Measurements from ENCODE around the gene TBC1D17.

TBC1D17 gene
- total RNA-seq = 60.8 reads per million, percentile 72 among the genes with 10 or more reads in this experiment

DNA sequence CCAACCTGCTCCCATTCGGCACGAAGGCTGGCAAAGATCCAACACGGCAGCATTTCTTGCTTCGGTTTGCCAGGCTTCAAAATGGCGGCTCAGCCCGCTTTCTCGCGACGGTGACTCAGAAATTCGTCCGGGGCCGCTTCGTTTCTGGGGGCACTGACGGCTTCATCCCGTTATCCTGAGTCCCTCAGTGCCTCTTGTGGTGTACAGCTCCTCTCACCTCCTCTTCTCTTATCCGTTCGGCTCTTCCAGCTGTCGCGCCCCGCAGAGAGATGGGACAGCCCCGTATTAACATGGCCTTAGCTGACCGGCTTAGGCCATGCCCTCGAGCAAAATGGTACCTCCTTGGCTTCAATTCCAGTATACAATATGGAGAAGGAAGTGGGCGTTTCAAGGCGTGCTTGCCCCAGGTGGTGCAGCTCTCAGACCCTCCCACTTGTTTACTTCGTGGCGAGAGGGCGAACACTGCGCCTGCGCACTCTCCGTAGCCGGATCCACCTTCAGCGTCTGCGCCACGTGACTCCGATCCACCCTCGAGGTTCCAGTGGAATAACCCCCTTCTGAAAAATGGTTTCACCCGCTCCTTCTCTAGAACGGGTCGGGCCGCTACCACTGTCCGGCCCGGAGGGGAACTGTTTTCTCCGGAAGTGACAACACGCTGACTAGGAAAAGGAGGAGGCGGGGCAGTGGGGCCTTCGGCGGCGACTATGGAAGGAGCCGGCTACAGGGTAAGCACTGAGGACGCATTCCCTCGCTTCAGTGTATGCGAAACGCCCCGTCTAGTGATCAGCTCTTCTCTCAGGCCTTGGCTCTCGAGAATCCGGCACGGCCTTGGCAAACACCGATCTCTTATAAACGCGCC, at the start of gene TBC1D17, which contains the start of gene AKT1S1:
Gene TBC1D17, plus strand, starts transcription at position 683 of the 859 bp plus-strand sequence. Its CDS starts 22 bp downstream, at position 705.
Gene AKT1S1, minus strand, starts transcription at position 336 of the 859 bp plus-strand sequence. CDS start 4,060 bp downstream, outside the sequence.
- peak; percentile 98 for DNase-seq

DNA sequence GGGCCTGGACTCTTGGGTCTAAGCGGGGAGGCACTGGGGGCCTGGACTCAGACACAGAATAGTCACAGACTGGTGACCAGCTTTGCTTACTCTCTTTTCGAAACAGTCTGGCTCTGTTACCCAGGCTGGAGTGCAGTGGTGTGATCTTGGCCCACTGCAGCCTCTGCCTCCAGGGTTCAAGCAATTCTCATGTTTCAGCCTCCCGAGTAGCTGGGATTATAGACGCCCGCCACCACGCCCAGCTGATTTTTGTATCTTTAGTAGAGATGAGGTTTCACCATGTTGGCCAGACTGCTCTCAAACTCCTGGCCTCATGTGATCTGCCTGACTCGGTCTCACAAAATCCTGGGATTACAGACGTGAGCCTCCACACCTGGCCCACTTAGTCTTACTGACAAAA, 48.3 kb upstream of the TBC1D17 start:
- no peak for DNase-seq

DNA sequence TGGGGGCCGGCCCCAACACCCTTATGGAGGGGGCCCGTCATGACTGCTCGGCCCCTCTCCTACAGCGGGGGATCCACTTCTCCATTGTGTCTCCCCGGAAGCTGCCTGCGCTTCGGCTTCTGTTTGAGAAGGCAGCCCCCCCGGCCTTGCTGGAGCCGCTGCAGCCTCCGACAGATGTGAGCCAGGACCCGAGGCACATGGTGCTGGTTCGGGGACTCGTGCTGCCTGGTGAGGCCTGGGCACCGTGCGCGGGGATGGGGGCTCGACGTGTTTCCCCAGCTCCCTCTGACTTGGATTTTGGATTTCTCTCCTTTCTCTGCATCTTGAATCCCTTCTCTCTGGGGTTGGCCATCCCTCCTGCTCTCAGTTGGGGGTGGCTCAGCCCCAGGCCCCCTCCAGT, 47.8 kb upstream of the TBC1D17 start:
- DNase-seq = no peak

DNA sequence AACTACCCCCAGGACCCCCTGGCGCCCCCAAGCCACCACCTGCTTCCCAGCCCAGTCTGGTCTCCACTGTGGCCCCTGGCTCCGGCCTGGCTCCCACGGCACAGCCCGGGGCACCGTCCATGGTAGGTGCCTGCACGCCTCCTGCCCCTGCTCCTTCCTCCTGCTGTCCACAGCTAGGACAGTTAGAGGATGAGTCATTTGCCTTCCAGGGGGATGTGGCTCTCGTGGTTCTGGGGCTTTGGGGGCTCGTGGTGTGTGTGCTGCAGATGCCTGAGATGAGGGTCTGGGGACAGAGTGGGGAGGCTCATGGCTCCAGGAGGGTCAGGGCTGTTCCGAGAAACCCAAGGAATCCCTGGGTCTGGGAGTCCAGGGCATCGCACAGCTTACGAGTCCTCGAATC, 46.7 kb upstream of the TBC1D17 start:
- DNase-seq = no peak

DNA sequence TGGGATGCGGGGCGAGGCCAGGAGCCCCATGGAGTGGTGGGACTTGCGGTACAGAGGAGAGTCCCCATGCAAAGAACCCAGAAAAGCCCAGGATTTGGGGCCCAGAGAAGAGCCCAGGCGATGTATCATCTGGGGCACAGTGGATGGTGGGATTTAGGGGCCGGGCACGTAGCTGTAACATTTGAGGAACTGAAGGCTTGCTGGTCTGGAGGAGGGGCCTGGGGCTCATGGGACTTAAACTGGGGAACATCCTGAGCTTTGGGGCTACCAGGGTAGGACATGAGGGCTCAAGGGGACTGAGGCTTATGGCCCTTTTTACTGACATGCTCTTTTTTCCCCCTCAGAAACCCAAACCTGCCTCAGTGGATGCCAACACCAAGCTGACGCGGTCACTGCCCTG, 45.9 kb upstream of the TBC1D17 start:
- DNase-seq = no peak

DNA sequence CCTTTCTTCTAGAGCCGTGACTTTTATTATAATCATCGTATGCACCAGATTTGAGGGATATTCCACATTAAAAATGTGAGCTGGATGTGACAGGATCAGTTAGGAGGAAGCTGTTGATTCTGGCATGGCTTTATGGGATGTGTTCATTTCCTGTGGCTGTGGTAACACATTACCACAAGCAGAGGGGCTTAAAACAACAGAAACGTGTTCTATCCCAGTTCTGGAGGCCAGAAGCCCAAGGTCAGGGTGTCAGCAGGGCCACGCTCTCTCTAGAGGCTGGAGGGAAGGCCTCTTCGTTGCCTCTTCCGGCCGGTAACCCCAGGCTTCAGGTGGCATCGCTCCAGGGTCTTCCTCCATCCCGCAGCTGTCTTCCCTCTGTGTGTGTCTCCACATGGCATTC, 44.9 kb upstream of the TBC1D17 start:
- DNase-seq = no peak

DNA sequence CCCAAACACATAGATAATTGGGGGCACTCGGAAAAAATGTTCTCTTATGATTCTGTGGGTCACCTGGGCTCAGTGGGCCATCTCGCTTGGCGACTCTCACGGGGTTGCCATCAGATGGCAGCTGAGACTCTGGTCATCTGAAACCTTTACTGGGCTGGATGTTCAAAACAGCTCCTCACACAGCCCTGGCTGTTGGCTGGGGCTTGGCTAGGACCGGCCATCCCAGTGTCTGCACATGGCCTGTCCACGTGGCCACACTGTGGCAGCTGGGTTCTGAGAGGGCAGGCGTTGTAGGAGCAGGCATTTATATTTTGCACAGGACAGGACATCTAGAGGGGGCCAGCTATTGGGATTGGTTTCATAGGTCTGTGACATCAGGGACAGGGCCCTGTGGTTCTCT, 43.9 kb upstream of the TBC1D17 start:
- DNase-seq = no peak

DNA sequence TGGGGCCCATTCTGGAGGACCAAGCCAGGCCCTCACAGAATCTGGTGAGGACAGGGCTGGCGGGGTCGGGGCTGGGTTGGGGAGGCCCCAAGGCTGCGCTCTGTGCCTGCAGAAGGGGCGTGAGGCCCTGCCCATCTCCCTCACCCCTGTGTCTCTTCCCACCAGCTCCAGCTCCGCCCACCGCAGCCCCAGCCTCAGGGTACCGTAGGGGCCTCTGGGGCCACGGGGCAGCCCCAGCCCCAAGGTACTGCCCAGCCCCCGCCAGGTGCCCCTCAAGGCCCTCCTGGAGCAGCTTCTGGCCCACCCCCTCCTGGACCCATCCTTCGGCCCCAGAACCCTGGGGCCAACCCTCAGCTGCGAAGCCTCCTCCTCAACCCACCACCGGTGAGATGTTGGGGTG, 41.9 kb upstream of the TBC1D17 start:
- no peak for DNase-seq

DNA sequence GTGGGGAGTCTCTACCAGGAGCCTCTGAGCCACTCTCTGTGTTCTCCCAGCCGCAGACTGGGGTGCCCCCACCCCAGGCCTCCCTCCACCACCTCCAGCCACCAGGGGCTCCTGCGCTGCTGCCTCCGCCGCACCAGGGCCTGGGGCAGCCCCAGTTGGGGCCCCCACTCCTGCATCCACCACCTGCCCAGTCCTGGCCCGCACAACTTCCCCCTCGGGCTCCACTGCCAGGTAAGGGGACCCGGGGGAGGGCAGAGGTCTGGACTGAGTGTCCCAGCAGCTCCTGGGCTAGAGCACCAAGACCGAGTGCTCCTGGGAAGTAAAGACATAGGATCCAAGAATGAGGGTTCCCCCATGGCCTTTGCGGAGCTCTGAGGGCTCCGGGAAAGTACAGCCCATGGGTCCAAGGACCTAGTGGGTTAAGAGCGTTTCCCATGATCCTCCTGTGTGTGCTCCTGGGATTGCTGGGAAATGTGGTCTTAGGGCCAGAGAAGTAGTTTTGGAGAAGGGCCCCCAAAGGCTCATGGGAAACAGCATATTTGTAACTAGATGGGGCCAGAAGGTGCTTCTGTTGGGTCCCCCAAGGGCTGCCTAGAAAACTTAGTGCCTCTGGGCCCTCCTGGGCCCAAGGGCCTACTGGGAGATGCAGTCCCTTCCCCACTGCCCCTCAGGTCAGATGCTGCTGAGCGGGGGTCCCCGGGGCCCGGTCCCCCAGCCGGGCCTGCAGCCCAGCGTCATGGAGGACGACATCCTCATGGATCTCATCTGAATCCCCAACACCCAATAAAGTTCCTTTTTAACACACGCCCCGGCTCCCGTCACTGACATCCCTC, 41.1 kb upstream of the TBC1D17 start:
- no peak for DNase-seq

DNA sequence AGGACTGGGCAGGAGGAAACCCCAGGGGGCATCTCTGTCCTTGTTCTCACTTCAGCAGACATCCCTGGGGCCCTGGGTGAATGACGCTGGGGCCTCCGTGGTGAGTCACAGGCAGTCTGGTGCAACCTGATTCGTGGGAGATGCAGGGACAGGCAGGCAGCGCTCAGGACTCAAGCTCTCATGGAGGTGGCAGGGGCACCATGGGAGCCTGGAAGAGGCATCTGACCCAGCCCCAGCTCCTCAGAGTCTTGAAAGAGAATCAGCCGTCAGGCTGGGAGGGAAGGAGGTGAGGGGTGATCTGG, 40.5 kb upstream of the TBC1D17 start:
- DNase-seq = no peak

DNA sequence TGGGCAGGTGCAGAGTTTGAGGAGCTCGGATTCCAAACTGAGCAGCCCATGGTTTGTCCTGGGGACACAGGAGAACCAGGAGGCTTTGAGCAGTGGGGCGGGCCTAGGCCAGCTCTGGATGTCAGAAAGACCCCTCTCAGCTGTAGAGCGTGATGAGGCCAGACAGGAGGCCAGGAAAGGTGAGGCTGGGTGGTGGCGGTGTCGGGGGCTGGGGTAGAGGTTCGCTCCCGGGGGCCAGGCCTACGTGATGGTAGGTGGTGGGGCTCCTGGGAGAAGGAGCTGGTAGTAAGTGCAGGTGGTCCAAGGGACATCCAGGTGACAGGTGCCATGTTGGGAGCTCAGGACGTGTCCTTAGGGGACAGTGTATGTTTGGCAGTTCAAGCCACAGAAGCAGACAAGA, 40.1 kb upstream of the TBC1D17 start:
- DNase-seq = no peak

DNA sequence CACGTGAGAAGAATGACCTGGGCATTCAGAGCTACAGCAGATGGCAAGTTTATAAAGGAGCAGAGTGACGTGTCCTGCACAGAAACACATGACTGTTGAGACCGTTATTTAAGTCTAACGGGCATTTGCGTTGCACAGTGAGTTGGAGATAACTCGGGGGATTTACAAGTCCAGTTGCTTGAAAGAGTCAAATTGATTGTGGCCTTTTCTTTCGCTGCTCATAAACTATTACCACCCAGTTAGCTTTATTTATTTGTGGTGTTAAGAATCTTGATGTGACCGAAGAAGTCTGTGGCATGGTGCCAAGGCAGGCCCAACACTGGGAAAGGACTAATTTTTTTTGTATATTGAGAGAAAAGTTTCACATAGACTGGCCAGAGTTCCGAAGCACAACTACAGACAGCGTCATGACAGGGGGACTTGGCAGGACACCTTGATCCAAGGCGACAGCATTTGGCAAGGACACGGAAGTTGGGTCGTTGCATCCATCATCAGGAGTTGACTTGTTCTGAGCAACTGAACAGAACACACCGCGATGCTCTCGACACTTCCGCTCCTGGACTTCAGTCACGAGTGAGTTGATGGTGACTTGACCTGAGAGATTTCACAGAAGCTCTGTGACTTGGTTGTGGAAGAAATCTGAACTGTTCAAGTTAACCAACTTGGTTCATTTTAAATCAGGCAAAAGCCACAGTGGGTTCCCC, 38.5 kb upstream of the TBC1D17 start:
- no peak for DNase-seq

DNA sequence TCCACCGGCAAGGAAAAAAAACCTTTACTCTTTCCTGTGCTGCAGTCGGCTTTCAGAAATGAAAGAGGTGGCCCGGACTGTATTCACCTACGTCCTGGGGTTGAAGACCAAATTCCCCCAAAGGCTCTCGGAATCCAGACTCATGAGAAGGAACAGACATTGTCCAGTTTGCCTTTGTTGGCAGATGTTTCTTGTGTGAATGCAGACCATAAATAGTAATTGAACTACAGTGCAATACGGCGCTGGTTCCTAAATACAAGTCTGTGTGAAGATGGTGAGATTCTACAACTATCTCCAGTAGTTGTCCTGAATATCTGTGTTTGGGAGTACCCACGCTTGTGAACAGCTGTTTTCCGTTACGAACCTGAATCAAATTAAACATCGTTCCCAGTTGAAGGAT, 37.8 kb upstream of the TBC1D17 start:
- no peak for DNase-seq

DNA sequence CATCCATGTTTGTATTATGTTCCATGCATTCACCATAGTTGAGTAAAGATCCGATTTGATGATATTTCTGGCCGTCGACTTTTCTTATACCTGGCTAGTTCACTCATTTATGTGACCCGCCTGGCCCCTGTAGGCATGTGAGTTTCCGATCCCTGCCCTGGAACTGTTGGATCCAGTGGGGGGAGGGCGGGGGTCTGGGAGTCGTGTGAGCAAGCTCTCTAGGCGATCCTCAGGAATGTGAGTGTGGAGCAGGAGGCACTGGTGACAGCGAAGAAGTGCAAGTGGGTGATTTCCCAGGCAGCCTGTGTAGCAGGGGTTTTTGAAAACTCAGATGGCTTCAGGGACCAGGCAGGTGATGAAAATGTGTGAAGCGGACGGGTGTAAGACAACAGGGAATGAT, 37.2 kb upstream of the TBC1D17 start:
- DNase-seq = no peak

DNA sequence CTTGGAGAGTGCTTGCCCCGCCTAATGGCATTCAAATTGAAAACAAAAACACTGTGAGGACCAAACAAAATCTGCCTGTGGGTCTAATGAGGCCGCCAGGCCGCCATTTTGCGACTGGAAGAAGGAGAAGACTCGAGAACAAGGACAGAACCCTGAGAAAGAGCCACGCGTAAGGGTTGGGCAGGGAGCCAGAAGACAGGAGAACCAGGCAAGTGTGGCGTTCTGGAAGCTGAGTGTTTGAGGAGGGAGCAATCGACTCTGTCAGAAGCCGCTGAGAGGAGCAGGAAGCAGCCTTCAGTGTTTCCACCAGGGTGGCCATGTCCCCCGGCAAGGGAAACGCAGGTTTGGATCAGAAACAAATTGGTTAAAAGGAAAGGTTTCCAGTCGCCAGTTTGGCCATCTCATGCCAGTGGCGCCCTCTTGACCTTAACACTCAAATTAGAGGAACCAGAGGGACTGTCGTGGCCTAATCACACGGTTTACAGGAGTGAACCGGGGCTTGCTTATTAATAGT, 36.7 kb upstream of the TBC1D17 start:
- no peak for DNase-seq

DNA sequence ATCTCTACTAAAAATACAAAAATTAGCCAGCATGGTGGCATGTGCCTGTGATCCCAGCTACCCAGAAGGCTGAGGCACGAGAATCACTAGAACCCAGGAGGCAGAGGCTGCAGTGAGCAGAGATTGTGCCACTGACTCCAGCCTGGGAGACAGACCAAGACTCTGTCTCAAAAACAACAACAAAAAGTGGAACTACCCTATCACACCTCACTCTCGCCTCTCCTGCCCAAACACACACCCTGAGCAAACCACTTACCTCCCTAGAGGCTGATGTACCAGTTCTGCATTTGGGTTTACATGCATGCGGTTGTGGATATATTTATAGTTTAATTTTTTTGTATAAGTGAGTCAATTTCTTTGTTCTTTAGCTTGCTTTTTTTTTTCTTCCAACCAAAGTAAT, 34.2 kb upstream of the TBC1D17 start:
- DNase-seq = no peak

DNA sequence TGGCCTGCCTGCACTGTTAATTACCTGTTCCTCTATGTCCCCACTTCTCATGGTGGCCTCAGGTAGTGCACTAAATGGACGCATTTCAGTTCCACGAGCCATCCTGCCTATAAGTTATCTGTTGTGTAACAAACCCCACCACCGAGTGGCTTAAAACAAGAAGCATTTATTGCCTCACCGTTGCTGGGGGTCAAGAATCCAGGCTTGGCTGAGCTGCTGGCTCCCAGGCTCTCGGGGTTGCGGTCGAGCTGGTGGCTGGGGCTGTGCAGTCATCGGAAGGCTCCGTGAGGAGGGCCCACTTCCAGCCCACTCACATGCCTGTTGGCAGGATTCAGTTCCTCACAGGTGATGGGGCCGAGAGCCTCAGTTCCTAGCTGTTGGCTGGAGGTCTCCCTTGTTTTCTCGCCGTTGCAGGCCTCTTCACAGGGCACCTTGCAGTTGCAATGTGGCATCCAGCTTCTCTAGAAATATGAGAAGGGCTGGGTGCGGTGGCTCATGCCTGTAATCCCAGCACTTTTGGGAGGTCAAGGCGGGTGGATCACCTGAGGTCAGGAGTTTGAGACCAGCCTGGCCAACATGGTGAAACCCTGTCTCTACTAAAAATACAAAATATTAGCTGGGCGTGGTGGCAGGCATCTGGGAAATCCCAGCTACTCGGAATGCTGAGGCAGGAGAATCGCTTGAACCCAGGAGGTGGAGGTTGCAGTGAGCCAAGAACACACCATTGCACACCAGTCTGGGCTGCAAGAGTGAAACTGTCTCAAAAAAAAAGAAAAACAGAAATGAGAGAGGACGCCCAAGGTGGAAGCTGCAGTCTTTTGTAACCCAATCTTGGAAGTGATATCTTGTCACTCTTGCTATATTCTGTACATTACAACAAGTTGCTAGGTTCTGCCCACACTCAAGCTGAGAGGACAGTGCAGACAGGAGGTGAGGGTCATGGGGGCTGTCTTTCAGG, 33.1 kb upstream of the TBC1D17 start:
- DNase-seq = no peak

DNA sequence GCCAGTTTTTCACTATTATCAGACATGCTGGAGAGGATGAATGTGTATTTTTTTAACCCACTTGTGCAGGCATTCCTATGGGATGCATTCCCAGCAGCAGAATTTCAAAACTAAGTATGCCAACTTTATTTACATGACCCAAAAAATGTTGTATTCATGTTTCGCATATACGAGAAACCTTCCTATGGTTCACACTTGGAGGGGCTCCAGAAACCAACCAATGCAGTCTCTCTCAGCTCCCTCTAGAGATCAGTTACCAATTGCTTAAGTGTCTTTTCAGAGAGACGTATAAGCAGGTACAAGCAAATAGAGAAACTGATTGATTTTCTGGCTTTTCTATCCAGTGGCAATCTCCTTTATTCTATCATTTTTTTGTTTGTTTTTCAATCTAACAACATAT, 32.1 kb upstream of the TBC1D17 start:
- no peak for DNase-seq

DNA sequence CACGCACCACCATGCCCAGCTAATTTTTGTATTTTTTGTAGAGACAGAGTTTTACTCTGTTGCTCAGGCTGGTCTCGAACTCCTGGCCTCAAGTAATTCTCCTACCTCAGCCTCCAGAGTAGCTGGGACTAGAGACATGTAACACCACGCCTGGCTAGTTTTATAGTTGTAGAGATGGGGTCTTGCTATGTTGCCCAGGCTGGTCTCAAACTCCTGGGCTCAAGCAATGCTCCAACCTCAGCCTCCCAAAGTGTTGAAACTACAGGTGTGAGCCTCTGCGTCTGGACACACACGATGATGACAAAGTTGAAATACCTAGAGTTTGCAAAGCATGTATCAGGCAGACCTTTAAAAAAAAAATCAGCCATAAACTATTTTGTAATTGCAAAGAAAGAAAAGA, 31.1 kb upstream of the TBC1D17 start:
- DNase-seq = no peak

DNA sequence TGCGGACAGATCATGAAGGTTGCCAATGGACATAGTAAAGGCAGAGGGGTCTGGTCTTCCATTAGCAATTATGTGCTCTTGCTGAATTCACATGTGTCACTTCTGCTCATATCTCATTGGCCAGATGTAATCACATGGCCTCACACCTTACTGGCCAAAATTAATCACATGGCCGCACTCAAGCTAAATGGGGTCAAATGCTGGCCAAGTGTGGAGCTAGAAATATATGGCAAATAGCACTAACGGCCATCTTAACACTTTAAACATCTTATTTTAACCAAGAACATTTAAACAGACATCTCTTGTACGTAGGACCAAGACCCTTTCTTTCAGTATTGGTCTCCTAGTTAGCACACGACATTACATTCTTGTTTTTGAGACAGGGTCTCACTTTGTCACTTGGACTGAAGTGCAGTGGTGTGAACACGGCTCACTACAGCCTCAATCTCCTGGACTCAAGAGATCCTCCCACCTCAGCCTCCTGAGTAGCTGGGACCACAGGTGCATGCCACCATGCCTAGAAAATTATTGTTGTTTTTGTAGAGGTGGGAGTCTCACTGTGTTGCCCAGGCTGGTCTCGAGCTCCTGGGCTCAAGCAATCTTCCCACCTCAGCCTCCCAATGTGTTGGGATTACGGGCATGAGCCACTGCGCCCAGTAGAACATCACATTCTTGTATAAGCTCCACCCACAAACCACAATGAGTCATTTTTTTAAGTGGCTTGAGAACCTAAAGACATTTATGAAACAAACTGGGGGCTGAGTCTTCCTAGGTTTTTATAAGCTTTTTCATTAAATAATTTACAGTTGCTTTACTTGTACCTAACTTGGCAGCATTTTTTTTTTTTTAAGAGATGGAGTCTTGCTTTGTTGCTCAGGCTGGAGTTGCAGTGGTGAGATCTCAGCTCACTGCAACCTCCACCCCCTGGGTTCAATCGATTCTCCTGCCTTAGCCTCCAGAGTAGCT, 29.5 kb upstream of the TBC1D17 start:
- DNase-seq = no peak

DNA sequence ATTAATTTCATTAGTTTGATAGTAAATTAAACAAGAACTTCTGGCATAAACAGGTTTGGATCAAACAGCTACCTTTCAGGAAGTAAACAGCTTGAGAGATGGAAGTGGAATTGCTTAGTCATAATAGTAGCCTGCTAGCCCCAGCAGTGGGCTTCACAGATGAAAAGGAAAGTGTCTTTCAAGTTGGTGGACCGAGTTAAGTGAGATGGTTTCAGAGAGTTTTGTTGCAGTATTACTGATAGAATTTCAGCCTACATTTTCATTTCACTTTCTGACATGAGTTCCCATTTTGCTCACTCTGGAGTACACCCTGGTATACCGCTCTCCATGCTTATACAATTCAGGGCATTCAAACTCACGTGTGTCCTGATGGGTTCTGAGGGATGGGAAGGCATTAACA, 28.6 kb upstream of the TBC1D17 start:
- no peak for DNase-seq
